Right lobe of liver (tissue), 4 donors: Measurements from ENCODE around the gene PRR29.

Source experiments
- CTCF ChIP-seq, 4 donors: fragments of 200-600 bp in 3 of 4; fragments of 450-650 bp in 1 of 4; IDR thresholded peaks; one replicate each; pipeline versions ENCODE4 v1.5.1 to v1.8.0; 2016 to 2022; ENCODE audit warnings: antibody characterized with exemption in 4 of 4, mild to moderate bottlenecking in 2 of 4
- POLR2A ChIP-seq: fragments of 450-650 bp; IDR thresholded peaks from one replicate; pipeline ENCODE4 v1.6.1; 2017; ENCODE audit warnings: antibody characterized with exemption, mild to moderate bottlenecking
- donor health status: DM: no; HTN: no; CAD: no.
- donor health status: DM: no; HTN: no; CAD: no.
- donor health status: DM: no; HTN: yes; CAD: no.

DNA sequence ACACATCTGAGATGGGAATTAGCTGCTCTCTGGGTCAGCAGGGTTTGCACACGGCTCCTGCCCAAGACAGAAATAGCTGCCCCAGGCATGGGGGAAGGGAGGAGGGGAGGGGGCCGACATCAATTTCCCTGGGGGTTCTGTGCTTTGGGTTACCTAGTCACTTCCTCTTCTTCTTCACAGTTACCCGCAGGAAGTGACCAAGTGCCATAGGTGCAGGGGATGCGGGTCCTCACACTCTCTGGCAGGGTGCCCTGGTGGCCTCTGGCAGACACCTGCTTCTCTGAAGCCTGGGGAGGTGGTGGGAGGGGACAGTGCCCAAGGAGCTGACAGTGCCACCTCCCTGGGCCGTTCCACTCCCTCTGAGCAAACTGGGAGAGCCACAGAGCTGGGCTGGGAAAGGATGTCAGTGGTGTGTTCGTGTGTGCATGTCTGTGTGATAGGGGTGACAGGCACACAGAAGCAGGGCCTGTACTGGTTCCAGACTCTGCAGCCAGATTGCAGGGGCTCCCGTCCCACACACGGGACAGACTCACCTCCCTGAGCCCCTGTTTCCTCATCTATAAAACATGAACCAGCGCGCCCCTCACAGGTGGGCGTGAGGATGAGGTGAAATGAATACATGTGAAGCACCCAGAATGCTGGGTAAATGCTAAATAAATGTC is 43.6 kb upstream of the PRR29 start:
- TF ChIP-seq CTCF (IDR thresholded peaks at IDR 0.05) (no peak), POLR2A (no peak)
